ENCODE measurements around the gene SLC12A8.

GRCh38 chr3:125134952-125135351 is 77.6 kb downstream of the SLC12A8 start:
- no peak for TF ChIP-seq CTCF (conservative IDR thresholded peaks at IDR 0.05 in 1 of 2, IDR thresholded peaks at IDR 0.05 in 1 of 2; ENCODE audit: low read depth in 1 of 2, low read length in 2 of 2)
- no peak for TF ChIP-seq EZH2 (IDR thresholded peaks at IDR 0.05; ENCODE audit: low read length, missing control alignments)
